ENCODE results near the gene HIP1R.

DNA sequence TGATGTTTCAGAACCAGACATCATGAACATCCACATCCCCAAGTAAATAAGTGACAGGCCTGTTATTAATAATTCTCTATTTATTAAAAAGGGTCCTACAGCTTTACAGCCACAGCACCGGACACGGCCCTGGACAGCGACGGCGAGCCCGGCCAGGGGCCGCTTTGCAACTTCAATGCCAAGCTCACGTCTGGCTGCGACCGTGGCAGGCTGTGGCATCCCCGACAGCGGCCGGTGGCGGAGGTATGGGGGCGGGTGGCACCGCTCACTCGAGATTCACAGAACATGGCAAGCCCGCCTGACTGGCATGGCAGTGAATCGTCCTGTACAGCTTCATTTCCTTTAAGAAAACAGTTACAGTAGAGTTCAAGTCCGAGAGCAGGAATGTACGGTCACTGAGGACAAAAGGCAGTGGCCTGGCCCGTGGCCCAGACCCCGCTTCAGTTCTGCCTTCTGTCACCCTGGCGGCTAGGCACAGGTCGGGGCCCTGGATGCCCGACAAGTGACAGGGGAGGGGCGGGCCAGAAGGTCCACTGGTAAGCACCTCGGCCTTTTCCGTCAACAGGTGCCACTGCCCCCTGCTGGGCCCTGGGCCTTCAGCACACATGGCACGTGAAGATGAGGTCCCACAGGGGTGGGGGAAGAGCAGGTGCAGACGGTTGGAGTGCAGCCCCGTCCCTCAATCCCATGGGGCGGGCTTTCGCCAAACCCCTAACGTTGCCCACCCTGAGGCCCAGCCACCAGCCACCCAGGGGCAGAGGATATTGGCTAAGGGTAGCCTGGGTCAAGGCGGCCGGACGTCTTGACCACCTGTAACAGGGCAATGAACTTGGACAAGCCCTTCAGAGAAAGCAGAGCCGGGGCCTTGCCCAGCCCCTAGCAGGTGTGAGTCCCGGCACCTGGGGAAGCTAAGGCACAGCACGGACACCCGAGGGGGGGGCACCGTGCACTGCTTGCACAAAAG lies 30.3 kb downstream of the HIP1R start:
- TF ChIP-seq, protein P1, sequence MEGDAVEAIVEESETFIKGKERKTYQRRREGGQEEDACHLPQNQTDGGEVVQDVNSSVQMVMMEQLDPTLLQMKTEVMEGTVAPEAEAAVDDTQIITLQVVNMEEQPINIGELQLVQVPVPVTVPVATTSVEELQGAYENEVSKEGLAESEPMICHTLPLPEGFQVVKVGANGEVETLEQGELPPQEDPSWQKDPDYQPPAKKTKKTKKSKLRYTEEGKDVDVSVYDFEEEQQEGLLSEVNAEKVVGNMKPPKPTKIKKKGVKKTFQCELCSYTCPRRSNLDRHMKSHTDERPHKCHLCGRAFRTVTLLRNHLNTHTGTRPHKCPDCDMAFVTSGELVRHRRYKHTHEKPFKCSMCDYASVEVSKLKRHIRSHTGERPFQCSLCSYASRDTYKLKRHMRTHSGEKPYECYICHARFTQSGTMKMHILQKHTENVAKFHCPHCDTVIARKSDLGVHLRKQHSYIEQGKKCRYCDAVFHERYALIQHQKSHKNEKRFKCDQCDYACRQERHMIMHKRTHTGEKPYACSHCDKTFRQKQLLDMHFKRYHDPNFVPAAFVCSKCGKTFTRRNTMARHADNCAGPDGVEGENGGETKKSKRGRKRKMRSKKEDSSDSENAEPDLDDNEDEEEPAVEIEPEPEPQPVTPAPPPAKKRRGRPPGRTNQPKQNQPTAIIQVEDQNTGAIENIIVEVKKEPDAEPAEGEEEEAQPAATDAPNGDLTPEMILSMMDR (IDR thresholded peaks at IDR 0.05) = no peak
- TF ChIP-seq POLR2A (IDR thresholded peaks at IDR 0.05) = no peak
- no peak for TF ChIP-seq EP300 (IDR thresholded peaks at IDR 0.05)

Measured in ovary (tissue), 3 donors.